HG03060 (cell line): Measurements from ENCODE around the gene IFT80.
"Not testable (repeated sequence)": the region's sequence is repeated elsewhere in the genome, so short reads cannot be mapped to it uniquely, and the experiment has no call there.

ENCODE experiments used
- ATAC-seq: cut with Tn5 transposase; IDR thresholded peaks from one replicate; pipeline ENCODE4 v1.9.1; 2021; ENCODE audit warnings: low read depth, moderate number of reproducible peaks; ENCODE audit not compliant: unreplicated experiment

IFT80 gene

GRCh38 chr3:160369784-160370183 is 29.2 kb downstream of the IFT80 start:
- no peak for ATAC-seq

- peak; percentile 77 for ATAC-seq
These were observed 30.2 kb downstream of the IFT80 start for GRCh38 chr3:160368804-160369203.

DNA sequence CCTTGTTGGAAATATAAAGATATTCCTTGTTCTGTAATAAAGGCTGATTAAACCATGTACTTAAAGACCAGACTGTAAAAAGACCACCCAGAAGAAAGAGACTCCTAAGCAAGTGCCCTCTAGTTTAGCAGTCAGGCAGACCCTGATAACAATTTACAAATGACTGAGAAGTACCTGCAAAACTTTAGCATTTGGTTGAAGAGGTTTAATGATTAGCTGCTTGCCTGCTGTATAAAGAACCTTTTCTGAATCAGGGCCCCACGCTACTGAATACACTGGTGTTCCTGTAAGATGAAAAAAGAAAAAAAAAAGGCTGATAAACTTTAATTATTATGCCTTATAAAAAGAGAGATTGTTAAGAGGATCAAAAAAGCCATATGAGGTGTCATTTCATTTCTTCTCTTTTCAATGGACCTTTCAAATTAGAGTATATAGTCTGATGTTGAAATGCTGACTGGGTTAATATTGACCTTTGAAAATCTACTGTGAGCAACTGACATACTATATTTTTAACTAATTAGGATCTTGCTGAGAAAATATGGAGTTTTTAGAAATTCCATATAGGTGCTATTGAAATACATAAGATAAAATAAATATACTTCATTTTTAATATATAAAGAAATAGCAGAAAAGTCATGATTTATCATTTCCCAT is 33.0 kb downstream of the IFT80 start:
- ATAC-seq, result no peak

DNA sequence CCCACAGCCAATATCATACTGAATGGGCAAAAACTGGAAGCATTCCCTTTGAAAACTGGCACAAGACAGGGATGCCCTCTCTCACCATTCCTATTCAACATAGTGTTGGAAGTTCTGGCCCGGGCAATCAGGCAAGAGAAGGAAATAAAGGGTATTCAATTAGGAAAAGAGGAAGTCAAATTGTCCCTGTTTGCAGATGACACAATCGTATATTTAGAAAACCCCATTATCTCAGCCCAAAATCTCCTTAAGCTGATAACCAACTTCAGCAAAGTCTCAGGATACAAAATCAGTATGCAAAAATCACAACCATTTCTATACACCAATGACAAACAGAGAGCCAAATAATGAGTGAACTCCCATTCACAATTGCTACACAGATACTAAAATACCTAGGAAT is 36.1 kb downstream of the IFT80 start:
- not testable (repeated sequence) for ATAC-seq

GRCh38 chr3:160355826-160356225 is 43.2 kb downstream of the IFT80 start:
- ATAC-seq, result no peak

DNA sequence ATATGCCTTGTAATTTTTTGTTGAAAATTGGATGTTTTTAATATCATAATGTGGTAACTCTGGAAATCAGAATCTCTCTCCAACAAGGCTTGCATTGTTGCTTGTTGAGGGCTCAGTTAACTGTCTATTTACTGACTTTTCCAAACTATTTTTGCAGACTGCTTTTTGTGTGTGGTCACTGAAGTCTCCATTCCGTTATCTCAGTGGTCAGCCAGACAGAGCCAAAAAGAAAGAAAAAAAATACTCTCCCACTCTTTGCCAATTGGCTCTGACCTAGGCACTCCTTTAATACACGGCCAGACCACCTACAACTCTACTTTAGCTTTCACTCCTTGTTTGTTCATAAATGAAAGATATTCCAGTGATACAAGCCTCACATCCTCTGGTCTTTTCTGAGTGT is 52.5 kb downstream of the IFT80 start:
- ATAC-seq, result no peak

- ATAC-seq, result no peak
These were observed 55.9 kb downstream of the IFT80 start for GRCh38 chr3:160343132-160343531.

GRCh38 chr3:160340351-160340750 is 58.7 kb downstream of the IFT80 start:
- no peak for ATAC-seq

- no peak for ATAC-seq
These were observed 67.7 kb downstream of the IFT80 start for GRCh38 chr3:160331127-160331937.

- ATAC-seq, result no peak
These were observed 68.3 kb downstream of the IFT80 start for GRCh38 chr3:160330690-160331089.

GRCh38 chr3:160330109-160330508 is 68.9 kb downstream of the IFT80 start:
- no peak for ATAC-seq

GRCh38 chr3:160326286-160326685 is 72.7 kb downstream of the IFT80 start:
- not testable (repeated sequence) for ATAC-seq

- ATAC-seq, result not testable (repeated sequence)
These were observed 77.2 kb downstream of the IFT80 start for GRCh38 chr3:160321821-160322220.

- ATAC-seq, result no peak
These were observed 79.7 kb downstream of the IFT80 start for GRCh38 chr3:160319322-160319721.

- ATAC-seq, result no peak
These were observed 84.0 kb downstream of the IFT80 start for GRCh38 chr3:160314995-160315394.

GRCh38 chr3:160312014-160312624 is 86.9 kb downstream of the IFT80 start:
- no peak for ATAC-seq

DNA sequence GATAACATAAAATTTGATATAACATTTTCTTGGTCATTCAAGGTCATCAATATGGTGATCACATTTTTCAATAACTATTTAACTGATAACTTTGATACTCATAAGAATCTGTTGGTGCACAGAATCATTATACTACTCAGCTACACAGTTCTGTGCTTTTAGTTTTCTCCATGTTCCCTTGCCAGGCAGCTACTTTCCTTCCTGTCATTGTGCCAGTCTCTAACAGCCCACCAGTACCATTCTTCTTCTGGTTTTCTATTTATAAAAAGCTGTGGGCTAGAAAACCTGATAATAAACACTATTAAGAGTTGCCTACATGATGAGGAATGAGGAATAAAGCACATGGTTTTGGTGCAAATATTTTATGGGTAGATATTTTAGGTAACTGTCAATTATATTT is 96.2 kb downstream of the IFT80 start:
- no peak for ATAC-seq

- no peak for ATAC-seq
These were observed 102.4 kb downstream of the IFT80 start for GRCh38 chr3:160296591-160296990.

DNA sequence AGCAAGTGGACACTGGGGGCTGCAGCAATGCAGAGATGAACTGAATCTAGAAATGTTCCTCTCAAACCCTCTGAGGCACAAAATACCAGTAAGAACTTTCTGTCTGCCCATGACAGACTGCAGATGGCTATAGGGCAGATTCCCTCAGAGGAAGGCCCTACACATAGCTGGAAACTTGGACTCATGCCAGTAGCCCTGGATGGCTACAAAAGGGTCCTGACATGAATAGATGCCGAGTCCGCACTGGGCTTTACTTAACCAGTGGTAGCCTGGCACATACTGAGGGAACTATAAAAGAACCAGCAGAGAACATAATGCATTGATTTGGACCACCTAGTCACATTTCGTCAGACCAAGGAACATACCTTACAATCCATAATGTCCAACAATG is 107.1 kb downstream of the IFT80 start:
- ATAC-seq, result no peak

DNA sequence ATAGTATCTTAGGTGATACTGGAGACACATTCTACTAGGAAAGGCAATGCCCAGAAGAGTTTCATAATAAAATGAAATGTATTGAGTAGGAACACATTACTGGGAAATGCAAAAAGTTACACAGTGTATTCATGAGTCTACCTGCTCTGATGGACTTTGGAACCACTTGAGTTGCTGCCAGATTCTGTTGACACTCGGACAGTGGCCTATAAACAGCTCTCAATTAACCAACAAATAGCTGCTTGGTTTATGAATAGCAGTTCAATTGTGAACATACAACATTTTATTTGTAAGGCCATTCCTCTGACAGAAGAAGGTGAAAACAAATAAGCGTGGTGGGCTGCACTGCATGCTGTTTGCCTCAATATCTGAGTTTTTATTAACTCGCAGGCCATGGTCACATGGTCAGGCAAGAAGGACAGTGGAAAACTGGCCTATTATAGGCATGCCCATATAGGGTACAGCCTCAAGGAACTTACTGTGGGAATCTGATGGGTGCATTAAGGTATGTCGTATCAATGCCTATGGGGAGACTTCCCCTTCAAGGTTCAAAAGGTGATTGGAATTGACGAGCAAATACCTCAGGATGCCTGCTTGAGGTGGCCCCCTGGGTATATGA is 107.6 kb downstream of the IFT80 start:
- no peak for ATAC-seq

DNA sequence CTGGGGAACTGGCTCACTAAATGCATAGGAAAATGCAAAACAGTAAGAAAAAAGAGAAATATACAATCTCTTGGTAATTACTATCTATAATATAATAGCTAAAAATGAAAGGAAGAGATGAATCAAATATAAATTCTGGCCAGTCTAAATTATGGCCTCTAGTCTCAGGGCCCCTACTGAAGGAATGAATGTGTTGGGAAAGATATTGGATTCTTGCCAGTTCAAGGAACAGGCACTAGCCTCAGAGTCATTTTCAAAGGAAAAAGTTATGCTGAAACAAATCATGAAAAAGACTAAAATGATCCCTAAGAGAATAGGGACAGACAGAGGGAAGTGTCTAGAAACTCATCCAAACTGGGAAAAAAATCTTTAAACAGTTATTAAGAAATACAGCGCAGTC is 111.4 kb downstream of the IFT80 start:
- no peak for ATAC-seq
